Muscle of arm (tissue), 12 donors: ENCODE measurements around the gene FIBIN. TPM values are rescaled to one million over a fixed set of nuclear protein-coding genes. Genes with fewer than 3 reads are reported as not detected.
"Not testable (repeated sequence)": the region's sequence is repeated elsewhere in the genome, so short reads cannot be mapped to it uniquely, and the experiment has no call there.

Experiments
- DNase-seq: peaks from one replicate; pipeline ENCODE4 v3.0.0-alpha.2; 2013
- polyA plus RNA-seq, 12 donors: library from polyadenylated mRNA; unstranded; fragments of 120-200 nt; gene quantifications; one replicate each; pipeline ENCODE4 v1.2.1, GENCODE V29; 2013; ENCODE audit not compliant: insufficient read length in 12 of 12

Gene FIBIN
- polyA plus RNA-seq, 12 donors = 31.8 to 118 (median 55.7) TPM; not detected in 1

- no peak for DNase-seq
These were observed 19.7 kb upstream of the FIBIN start for GRCh38 chr11:26974069-26974783.

DNA sequence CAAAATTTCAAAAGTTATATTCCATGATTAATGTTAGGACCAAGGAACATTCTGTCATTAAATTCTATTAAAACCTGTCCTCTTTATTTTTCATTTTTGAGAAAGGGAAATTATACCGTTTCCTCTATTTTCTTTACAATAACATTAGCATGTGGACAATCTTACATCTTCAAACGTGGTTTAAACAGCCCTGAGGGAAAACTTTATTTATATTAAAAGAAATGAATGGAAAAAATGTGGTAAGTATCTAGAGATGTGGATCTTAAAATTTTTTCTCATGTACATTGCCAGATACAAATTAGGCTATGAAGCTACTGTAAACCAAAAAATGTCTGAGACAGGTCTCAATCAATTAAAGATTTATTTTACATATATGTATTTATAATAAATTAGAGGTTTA is 18.9 kb upstream of the FIBIN start:
- no peak for DNase-seq

GRCh38 chr11:26976389-26976788 is 17.5 kb upstream of the FIBIN start:
- DNase-seq = no peak

- not testable (repeated sequence) for DNase-seq
These were observed 16.7 kb upstream of the FIBIN start for GRCh38 chr11:26977209-26977608.

DNA sequence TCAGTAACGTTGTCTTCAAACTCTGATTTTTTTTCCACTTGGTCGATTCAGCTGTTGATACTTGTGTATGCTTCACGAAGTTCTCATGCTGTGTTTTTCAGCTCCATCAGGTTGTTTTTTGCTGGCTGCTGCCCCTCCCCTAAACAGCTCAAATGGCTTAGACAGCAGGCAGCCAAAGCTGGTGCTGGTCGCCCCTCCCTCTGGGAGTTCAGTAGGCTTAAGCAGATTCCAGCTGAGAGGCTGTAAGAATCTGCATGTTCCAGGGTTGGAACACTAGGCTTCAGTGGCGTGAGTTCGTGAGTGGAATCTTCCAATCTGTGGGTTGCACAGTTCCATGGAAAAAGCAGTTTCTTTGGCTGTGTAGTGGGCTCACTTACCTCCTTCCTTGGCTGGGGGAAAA is 10.3 kb upstream of the FIBIN start:
- DNase-seq = no peak

DNA sequence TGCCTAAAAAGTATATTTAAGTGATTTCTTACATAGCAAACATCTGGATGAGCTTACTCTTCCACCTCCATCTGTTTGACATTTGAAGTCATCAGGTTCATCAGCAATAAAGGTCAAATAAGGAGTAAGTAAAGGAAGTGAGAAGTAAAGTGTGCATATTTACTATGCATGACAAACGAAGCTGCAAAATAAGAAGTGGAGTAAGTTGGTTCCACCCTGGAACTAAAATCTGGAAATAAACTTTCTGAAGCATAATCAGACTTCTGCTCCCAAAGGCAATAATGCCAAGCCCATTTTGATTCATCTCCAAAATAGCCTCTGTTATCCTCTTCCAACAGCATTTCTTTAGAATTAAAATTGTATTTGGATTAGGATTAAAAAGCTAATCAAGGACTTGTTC is 8.4 kb upstream of the FIBIN start:
- DNase-seq = no peak

- DNase-seq = no peak
These were observed 8.0 kb upstream of the FIBIN start for GRCh38 chr11:26985943-26986342.

GRCh38 chr11:26987272-26987671 is 6.6 kb upstream of the FIBIN start:
- DNase-seq = no peak

DNA sequence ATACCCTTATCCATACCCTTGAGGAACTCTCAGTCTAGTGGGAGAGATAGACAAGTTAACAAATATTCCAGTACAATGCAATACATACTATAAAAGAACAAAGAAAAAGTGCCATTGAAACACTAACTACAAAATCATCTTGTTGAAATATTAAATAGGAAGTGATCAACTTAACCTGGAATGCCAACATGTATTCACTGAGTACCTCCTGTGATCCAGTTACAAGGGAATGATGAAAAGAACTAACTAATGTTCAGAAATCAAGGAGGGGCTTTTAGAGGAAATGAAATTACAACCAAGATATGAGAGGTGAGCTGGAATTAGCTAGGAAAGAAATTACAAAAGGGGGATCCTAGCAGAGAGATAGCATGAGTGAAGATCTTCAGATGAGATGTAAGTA is 6.2 kb upstream of the FIBIN start:
- DNase-seq = no peak

- DNase-seq = no peak
These were observed 1.8 kb upstream of the FIBIN start for GRCh38 chr11:26992031-26992541.

DNA sequence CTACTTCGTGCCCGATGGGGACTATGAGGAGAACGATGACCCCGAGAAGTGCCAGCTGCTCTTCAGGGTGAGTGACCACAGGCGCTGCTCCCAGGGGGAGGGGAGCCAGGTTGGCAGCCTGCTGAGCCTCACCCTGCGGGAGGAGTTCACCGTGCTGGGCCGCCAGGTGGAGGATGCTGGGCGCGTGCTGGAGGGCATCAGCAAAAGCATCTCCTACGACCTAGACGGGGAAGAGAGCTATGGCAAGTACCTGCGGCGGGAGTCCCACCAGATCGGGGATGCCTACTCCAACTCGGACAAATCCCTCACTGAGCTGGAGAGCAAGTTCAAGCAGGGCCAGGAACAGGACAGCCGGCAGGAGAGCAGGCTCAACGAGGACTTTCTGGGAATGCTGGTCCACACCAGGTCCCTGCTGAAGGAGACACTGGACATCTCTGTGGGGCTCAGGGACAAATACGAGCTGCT is 751 bp downstream of the FIBIN start:
- no peak for DNase-seq

DNA sequence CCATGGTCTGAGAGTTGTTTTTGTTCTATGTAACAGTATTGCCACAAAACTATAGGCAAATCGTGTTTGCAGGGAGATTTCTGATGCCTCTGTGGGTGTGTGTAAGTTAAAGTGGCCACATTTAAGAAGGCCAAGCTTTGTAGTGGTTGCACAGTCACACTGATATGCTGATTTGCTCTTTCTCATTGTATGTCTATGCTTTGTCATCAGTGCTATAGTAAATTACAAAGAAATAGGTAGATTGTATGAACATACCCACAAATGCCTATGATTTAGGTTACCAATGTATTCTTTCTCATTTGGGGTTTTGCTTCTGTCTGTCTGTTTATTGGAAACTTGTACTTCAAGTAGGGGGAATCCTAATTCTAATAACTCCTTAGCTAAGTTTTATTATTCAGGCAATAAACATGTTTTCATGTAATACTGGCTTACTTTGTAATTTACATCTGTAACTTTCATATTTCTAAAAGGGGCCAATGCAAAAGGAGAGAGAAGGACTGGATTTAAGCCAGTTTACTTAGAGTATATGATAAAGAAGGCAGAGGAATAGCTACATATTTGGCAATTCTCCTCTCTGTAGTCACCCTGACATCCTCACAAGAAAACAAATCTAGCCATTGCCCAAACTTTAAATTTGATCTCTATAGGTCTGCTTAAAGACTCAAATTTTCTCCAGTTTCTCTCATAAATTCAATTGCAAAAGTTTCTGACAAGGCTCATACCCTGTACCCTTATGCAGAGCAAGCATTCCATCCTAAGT is 2.0 kb downstream of the FIBIN start:
- no peak for DNase-seq

GRCh38 chr11:26997378-26997777 is 3.5 kb downstream of the FIBIN start:
- no peak for DNase-seq

DNA sequence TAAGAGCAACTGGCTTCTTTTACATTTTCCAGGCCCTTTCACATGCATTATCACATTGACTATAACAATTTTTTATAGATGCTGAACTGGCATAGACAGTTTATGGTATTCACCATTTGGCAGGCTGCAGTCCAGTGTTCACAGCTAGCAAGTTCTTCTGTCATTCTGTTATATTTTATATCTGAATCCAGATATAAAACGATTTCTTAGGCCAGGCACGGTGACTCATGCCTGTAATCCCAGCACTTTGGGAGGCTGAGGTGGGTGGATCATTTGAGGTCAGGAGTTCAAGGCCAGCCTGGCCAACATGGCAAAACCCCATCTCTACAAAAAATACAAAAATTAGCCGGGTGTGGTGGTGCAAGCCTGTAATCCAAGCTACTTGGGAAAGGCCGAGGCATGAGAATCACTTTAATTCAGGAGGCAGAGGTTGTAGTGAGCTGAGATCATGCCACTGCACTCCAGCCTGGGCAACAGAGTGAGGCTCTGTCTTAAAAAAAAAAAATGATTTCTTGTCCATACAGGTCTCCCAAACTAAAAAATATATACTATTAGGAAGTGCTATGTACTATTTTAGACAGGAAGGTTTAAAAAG is 7.3 kb downstream of the FIBIN start:
- not testable (repeated sequence) for DNase-seq

DNA sequence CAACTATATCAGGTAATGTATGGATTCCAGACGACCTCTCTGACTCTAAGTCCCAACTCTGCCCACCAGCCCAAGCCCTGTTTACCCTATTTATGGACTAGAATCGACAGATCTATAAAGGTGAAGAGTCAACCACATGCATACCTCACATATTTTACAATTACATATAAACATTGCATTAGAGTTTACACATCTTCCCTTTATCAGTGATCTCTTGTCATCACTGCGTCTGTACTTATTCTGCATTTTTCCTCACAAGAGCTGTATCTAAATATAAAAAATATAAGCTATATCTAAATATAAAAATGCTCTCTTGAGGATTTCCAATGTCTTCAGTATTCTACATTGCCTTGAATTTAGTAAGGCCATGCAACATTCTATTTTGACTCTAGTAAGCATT is 8.5 kb downstream of the FIBIN start:
- DNase-seq = no peak

GRCh38 chr11:27002838-27003237 is 8.9 kb downstream of the FIBIN start:
- DNase-seq = no peak

GRCh38 chr11:27004103-27004502 is 10.2 kb downstream of the FIBIN start:
- no peak for DNase-seq

GRCh38 chr11:27008811-27009535 is 15.1 kb downstream of the FIBIN start:
- no peak for DNase-seq

DNA sequence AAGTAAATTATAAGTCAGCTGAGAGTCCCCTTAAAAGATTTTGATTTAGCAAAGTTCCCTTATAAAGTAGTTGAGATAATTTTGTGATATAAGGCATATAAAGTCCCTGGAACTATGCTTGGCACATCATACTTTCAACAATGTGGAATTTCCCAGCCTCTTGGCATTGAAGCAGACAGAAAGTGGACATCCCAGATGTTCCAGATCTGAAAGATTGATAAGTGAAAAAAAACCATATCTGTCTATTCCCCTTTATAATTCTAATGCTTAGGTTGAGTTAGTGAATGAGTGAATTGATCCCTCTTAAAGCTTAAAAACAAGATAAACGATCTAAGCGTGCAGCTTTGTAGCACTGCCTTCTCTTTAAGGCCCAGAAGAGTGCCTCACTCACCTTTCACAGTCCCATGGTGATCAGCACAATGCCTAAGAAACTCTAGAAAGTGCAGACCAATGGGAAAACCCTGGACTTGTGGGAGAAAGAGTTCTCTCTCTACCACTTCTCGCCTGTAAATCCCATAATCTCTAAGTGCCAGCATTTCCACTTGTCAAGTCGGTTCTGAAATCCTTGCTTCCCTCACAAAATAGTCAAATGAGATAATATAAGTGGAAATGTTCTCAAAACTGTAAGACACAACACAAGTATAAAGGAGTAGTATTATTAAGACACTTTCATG is 17.8 kb downstream of the FIBIN start:
- no peak for DNase-seq

GRCh38 chr11:27012234-27012921 is 18.5 kb downstream of the FIBIN start:
- DNase-seq = no peak
